Motor neuron (in vitro differentiated cells): ENCODE measurements around the gene RAP1A. TPM values are rescaled to one million over a fixed set of nuclear protein-coding genes. Genes with fewer than 3 reads are reported as not detected.
"Not testable (repeated sequence)": the region's sequence is repeated elsewhere in the genome, so short reads cannot be mapped to it uniquely, and the experiment has no call there.

Experiments
- ATAC-seq, 8 experiments: fragments of 200-7000 bp; cut with Tn5 transposase; replicated peaks in 6 of 8; 2 replicates each; pipeline ENCODE4 v1.8.0; 2021; ENCODE audit warnings: mild to moderate bottlenecking in 8 of 8, moderate library complexity in 8 of 8
- H3K27ac ChIP-seq, 2 donors: fragments of 250-450 bp; sonication (Bioruptor Pico); 2 replicates each; pipeline ENCODE4 v1.9.0; 2021; ENCODE audit warnings: antibody characterized with exemption in 2 of 2, mild to moderate bottlenecking in 2 of 2, moderate library complexity in 1 of 2
- H3K4me1 ChIP-seq, 2 donors: fragments of 250-450 bp; sonication (Bioruptor Pico); replicated peaks in 1 of 2; 2 replicates each; pipeline ENCODE4 v1.6.1; 2021; ENCODE audit warnings: antibody characterized with exemption in 2 of 2, mild to moderate bottlenecking in 2 of 2, moderate library complexity in 1 of 2
- H3K4me3 ChIP-seq, 5 donors: fragments of 250-450 bp; sonication (Bioruptor Pico); 2 replicates each; pipeline ENCODE4 v1.9.0; 2021; ENCODE audit warnings: antibody characterized with exemption in 5 of 5, mild to moderate bottlenecking in 5 of 5, moderate library complexity in 4 of 5
- WGBS, 10 experiments: fragments of 450-650 bp; shearing (Covaris generic); methylation state at CpG; one replicate each; pipeline ENCODE4 v1.0.0; 2022; 5-methylcytosine and 5-hydroxymethylcytosine counted together
- in situ Hi-C, 9 experiments: fragments of 400-800 bp; cut with MboI; loops; one replicate each; pipeline ENCODE4 v1.15.0; 2021; ENCODE audit warnings: low sequenced_read_pairs in 9 of 9, low pct_unique_long_range_greater_than_20kb in 2 of 9; ENCODE audit not compliant: unreplicated experiment in 9 of 9
- total RNA-seq, 8 experiments: library from RNA; unstranded; fragments of 300-600 nt; gene quantifications; 2 replicates each; pipeline versions ENCODE4 v1.2.3 to v1.2.4, GENCODE V29; 2022

Gene RAP1A
- total RNA-seq, 8 experiments from 2014 or later = 15.2 to 42.6 (median 26.3) TPM

DNA sequence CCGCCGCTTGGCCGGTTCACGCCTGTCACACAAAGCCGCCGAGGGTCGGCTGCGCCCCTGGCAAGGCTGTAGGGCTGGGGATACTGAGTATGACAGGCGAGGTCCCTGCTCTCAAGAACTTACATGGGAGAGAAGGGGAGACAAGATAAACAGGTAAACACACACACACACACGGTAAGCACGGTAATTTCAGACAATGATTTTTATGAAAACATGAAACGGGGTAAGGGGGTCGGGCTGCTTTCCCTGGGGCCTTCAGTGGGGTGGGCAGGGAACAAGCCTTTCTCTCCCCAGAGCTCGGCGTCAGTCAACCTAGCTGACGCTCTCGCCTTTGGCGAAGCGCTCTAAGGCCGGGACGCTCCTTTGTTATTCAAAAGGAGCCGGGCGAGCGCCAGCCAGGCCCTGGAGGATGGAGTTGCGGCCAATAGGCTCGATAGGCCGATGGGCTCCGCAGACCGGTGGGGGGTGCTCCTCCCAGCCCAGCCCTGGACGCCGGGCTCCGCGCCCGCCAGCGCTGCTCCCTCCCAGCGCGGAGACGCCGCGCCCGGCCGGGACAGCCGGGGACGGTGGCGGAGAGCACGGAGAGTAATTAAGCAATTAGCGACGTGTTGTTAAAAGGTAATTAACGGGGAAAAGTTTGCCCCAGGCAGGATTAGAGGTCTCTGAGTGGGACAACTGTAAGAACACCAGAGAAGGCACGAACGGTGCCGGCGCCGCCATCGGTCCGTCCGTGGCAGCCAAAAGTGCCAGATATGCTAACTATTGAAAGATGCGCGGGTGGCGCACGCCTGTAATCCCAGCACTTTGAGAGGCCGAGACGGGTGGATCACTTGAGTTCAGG, 120.6 kb downstream of the RAP1A start:
- H3K27ac ChIP-seq = peak overlapping the region; percentile 78 to 84
- peaks cover 27 to 29% of the 10 kb centered on the region in 2 donors for H3K4me1 ChIP-seq
- H3K4me3 ChIP-seq = peak overlapping the region; percentile 46 to 53 (median 46)
- ATAC-seq = peak; percentile 17 to 49 (median 37)
- WGBS, 10 experiments = 0 to 10% (median 4%) methylated on average over 1 to 18 of the region's 63 CpGs; no CpG with 5 or more reads in 3 of the 10 experiments
- in situ Hi-C loops = loop anchor here in 2 of 9 experiments (25.0 kb wide), 2 partner anchors 228 to 253 kb away; partner anchors contain the start of genes ADORA3 (in 1 of the 2) and TMIGD3 (in 1 of the 2)

DNA sequence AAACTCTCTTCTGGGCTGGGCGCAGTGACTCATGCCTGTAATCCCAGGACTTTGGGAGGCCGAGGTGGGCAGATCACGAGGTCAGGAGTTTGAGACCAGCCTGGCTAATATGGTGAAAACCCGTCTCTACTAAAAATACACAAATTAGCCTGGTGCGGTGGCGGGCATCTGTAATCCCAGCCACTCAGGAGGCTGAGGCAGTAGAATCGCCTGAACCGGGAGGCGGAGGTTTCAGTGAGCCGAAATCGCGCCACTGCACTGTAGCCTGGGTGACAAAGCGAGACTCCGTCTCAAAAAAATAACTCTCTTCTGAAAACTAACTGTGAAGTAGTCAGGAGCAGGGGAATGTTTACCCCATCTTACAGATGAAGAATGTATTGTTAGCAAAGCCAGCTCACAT, 122.7 kb downstream of the RAP1A start:
- not testable (repeated sequence) for ATAC-seq, H3K4me3 ChIP-seq, H3K27ac ChIP-seq
- 80 to 100% (median 95%) methylated on average over 1 to 14 of the region's 14 CpGs; no CpG with 5 or more reads in 1 of the 10 experiments for WGBS, 10 experiments
- in situ Hi-C loops = loop anchor here in 2 of 9 experiments (25.0 kb wide), 2 partner anchors 230 to 255 kb away; partner anchors contain the start of genes ADORA3 (in 1 of the 2) and TMIGD3 (in 1 of the 2)
- H3K4me1 ChIP-seq = peaks cover 10 to 18% of the 10 kb centered on the region in 2 donors

- in situ Hi-C loops = loop anchor here in 2 of 9 experiments (25.0 kb wide), 2 partner anchors 231 to 256 kb away; partner anchors contain the start of genes ADORA3 (in 1 of the 2) and TMIGD3 (in 1 of the 2)
- Histone ChIP-seq H3K4me3 (no peak overlapping the region), H3K27ac (no peak overlapping the region), H3K4me1 (peaks cover 10 to 18% of the 10 kb centered on the region in 2 donors)
- no peak for ATAC-seq
- WGBS, 10 experiments = 42 to 93% (median 67%) methylated on average over 2 to 5 of the region's 5 CpGs; no CpG with 5 or more reads in 2 of the 10 experiments
Observed at GRCh38 chr1:111742938-111743549, 123.5 kb downstream of the RAP1A start.

- no peak for ATAC-seq
Observed at GRCh38 chr1:111743679-111744101, 124.1 kb downstream of the RAP1A start.

GRCh38 chr1:111745675-111746613, 126.4 kb downstream of the RAP1A start:
- Histone ChIP-seq H3K27ac (no peak overlapping the region), H3K4me3 (no peak overlapping the region), H3K4me1 (peaks cover 35 to 41% of the 10 kb centered on the region in 2 donors)
- ATAC-seq = peak in 1 of 8 experiments; percentile 49
- WGBS, 10 experiments = 74 to 90% (median 84%) methylated on average over 2 to 9 of the region's 9 CpGs; no CpG with 5 or more reads in 1 of the 10 experiments
- in situ Hi-C loops = loop anchor here in 2 of 9 experiments (25.0 kb wide), 2 partner anchors 234 to 259 kb away; partner anchors contain the start of genes ADORA3 (in 1 of the 2) and TMIGD3 (in 1 of the 2)

More at GRCh38 chr1:111743679-111744101, 124.1 kb downstream of the RAP1A start:
- H3K4me3 ChIP-seq = no peak overlapping the region
- WGBS, 10 experiments = 0 to 100% (median 94%) methylated on average over 1 to 2 of the region's 3 CpGs; no CpG with 5 or more reads in 3 of the 10 experiments
- no peak overlapping the region for H3K27ac ChIP-seq
- in situ Hi-C loops = loop anchor here in 2 of 9 experiments (25.0 kb wide), 2 partner anchors 231 to 256 kb away; partner anchors contain the start of genes ADORA3 (in 1 of the 2) and TMIGD3 (in 1 of the 2)
- H3K4me1 ChIP-seq = peaks cover 14 to 21% of the 10 kb centered on the region in 2 donors

- H3K4me1 ChIP-seq = peaks cover 35 to 36% of the 10 kb centered on the region in 2 donors
- no peak overlapping the region for H3K4me3 ChIP-seq
- in situ Hi-C loops = loop anchor here in 2 of 9 experiments (25.0 kb wide), 2 partner anchors 234 to 259 kb away; partner anchors contain the start of genes ADORA3 (in 1 of the 2) and TMIGD3 (in 1 of the 2)
- H3K27ac ChIP-seq = no peak overlapping the region
- ATAC-seq = no peak
- 20 to 100% (median 89%) methylated on average over 1 to 2 of the region's 2 CpGs; no CpG with 5 or more reads in 4 of the 10 experiments for WGBS, 10 experiments
Observed at GRCh38 chr1:111746614-111746999, 127.0 kb downstream of the RAP1A start.

DNA sequence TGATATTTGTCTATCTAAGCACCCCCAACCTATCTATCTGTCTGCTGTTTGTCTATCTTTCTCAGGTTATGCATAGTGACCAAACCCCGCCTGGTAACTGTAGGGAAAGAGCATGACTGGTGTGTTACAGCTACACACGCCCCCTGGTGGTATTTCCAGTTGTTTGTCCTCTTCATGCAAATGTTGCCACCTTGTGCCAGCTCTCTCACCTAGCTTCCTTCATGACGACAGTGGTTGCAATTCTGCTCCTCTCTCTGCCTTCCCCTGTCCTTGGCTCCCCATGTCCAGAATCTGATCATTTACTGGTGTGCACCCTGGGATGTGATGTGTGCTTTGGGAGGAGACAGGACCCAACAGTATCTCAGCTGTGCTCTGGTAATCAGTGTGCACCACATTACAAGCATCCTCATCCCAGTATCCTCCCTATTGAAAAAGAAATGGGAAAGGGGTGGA, 127.7 kb downstream of the RAP1A start:
- Histone ChIP-seq H3K27ac (peak overlapping the region; percentile 10 to 84), H3K4me3 (no peak overlapping the region), H3K4me1 (peaks cover 35 to 36% of the 10 kb centered on the region in 2 donors)
- ATAC-seq = peak in 3 of 8 experiments; percentile 94 to 96 (median 95)
- 0 to 83% (median 48%) methylated on average over 1 to 3 of the region's 3 CpGs; no CpG with 5 or more reads in 4 of the 10 experiments for WGBS, 10 experiments
- in situ Hi-C loops = loop anchor here in 2 of 9 experiments (25.0 kb wide), 2 partner anchors 235 to 260 kb away; partner anchors contain the start of genes ADORA3 (in 1 of the 2) and TMIGD3 (in 1 of the 2)

DNA sequence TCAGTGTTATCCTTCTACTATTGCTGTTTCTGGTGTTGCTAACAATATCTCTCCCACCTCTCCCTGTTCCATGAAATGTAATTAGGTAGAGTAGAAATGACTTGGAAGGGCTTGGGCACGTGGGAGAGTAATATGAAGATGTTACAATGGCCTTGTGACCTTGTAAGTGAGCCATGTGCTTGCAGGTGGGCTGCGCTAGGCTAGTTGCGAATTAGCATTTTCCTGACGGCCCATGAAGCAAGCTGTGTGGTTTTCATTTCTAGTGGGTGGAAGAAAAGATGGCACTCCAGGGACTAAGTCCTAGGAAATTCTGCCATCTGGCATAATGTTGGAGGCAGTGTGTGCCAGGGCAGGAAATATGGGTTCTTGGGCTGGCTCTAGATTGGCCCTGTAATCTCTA, 128.4 kb downstream of the RAP1A start:
- Histone ChIP-seq H3K4me1 (peaks cover 35 to 36% of the 10 kb centered on the region in 2 donors), H3K27ac (peak overlapping the region; percentile 3 to 84), H3K4me3 (no peak overlapping the region)
- ATAC-seq = peak in 1 of 8 experiments; percentile 18
- 33 to 72% (median 62%) methylated on average over 1 to 4 of the region's 4 CpGs; no CpG with 5 or more reads in 4 of the 10 experiments for WGBS, 10 experiments
- in situ Hi-C loops = loop anchor here in 2 of 9 experiments (25.0 kb wide), 2 partner anchors 236 to 261 kb away; partner anchors contain the start of genes ADORA3 (in 1 of the 2) and TMIGD3 (in 1 of the 2)

DNA sequence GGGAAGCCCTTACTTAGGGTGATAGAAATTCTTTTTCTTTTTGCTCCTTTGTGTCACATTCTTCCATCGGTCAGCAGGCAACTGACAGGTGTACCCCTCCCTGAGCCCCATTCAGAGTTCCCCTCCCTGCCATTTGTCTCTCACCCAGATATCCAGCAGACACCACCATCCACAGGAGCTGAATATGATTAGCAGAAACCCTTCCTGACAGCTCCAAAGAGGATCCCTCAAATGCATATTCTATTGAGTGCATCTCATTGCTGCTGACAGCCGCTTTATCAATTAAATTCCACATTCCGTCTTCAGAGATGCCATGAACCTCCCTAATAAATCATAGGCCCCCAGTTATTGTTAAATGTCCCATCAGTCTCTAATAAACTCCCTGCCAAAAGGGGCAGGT, 130.0 kb downstream of the RAP1A start:
- H3K4me1 ChIP-seq = peaks cover 41% of the 10 kb centered on the region in 2 donors
- in situ Hi-C loops = loop anchor here in 8 of 9 experiments (10.0 to 25.0 kb wide), 4 partner anchors 237 to 537 kb away; partner anchors contain the start of genes ADORA3 (in 4 of the 8), TMIGD3 (in 4 of the 8) and DENND2D (in 2 of the 8)
- H3K4me3 ChIP-seq = no peak overlapping the region
- peak overlapping the region; percentile 68 to 84 for H3K27ac ChIP-seq
- 0 to 80% (median 24%) methylated on average over 1 to 3 of the region's 3 CpGs; no CpG with 5 or more reads in 2 of the 10 experiments for WGBS, 10 experiments
- peak in 5 of 8 experiments; percentile 33 to 69 (median 51) for ATAC-seq

DNA sequence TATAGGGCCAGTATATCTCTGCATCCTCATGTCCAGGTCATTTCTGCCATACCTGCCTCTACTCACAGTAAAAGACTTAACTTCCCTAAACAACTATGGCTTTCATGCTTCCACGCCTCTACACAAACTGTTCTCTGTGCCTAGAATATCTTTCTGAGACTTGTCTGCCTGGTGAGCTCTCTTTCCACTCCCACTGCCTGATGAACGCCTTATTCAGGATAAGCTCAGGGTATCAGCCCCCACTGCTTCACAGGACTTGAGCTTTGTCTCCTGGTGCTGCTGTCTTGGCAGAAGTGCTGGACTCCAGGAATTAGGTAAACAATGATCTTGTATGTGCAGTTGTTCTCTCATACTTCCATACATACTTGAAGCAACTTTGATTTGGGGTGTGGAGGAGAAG, 131.3 kb downstream of the RAP1A start:
- Histone ChIP-seq H3K4me1 (peaks cover 41 to 42% of the 10 kb centered on the region in 2 donors), H3K4me3 (no peak overlapping the region), H3K27ac (no peak overlapping the region)
- 0 to 93% (median 79%) methylated on average over 1 to 2 of the region's 2 CpGs; no CpG with 5 or more reads in 4 of the 10 experiments for WGBS, 10 experiments
- in situ Hi-C loops = loop anchor here in 6 of 9 experiments (10.0 to 25.0 kb wide), 4 partner anchors 239 to 539 kb away; partner anchors contain the start of genes ADORA3 (in 3 of the 6), TMIGD3 (in 3 of the 6) and DENND2D (in 2 of the 6)
- no peak for ATAC-seq
